LoVo (cell line): ENCODE results near the gene CPXM2.

ENCODE experiments used
- DNase-seq: peaks from one replicate; pipeline ENCODE4 v3.0.0-alpha.2; 2016; ENCODE audit warnings: low spot score

Gene CPXM2

GRCh38 chr10:123796736-123797135, 94.9 kb downstream of the CPXM2 start:
- DNase-seq = no peak

- no peak for DNase-seq
Observed at GRCh38 chr10:123795846-123796590, 95.6 kb downstream of the CPXM2 start.

- DNase-seq = no peak
Observed at GRCh38 chr10:123795196-123795780, 96.3 kb downstream of the CPXM2 start.

- no peak for DNase-seq
Observed at GRCh38 chr10:123792248-123792978, 99.2 kb downstream of the CPXM2 start.

- DNase-seq = peak; percentile 20
Observed at GRCh38 chr10:123790132-123790885, 101.3 kb downstream of the CPXM2 start.

- no peak for DNase-seq
Observed at GRCh38 chr10:123788981-123789380, 102.6 kb downstream of the CPXM2 start.

- no peak for DNase-seq
Observed at GRCh38 chr10:123787566-123787965, 104.0 kb downstream of the CPXM2 start.

- no peak for DNase-seq
Observed at GRCh38 chr10:123786896-123787295, 104.7 kb downstream of the CPXM2 start.

GRCh38 chr10:123786306-123786705, 105.3 kb downstream of the CPXM2 start:
- no peak for DNase-seq

GRCh38 chr10:123784646-123785045, 107.0 kb downstream of the CPXM2 start:
- DNase-seq = no peak

- no peak for DNase-seq
Observed at GRCh38 chr10:123784216-123784615, 107.4 kb downstream of the CPXM2 start.

GRCh38 chr10:123783296-123783695, 108.3 kb downstream of the CPXM2 start:
- no peak for DNase-seq

GRCh38 chr10:123782549-123782948, 109.1 kb downstream of the CPXM2 start:
- no peak for DNase-seq

- DNase-seq = no peak
Observed at GRCh38 chr10:123781956-123782500, 109.6 kb downstream of the CPXM2 start.

- DNase-seq = no peak
Observed at GRCh38 chr10:123781324-123781900, 110.2 kb downstream of the CPXM2 start.

- DNase-seq = no peak
Observed at GRCh38 chr10:123778719-123779517, 112.7 kb downstream of the CPXM2 start.

GRCh38 chr10:123777881-123778280, 113.7 kb downstream of the CPXM2 start:
- DNase-seq = no peak

GRCh38 chr10:123774132-123774742, 117.4 kb downstream of the CPXM2 start:
- DNase-seq = no peak

- DNase-seq = no peak
Observed at GRCh38 chr10:123772645-123773508, 118.7 kb downstream of the CPXM2 start.
